Activated CD4-positive, alpha-beta T cell treated with anti-CD3 and anti-CD28 coated beads, Interleukin-2, amount 50 U/mL, for 1 hour (primary cell): ENCODE results near the gene SLC50A1.
"Not testable (repeated sequence)": the region's sequence is repeated elsewhere in the genome, so short reads cannot be mapped to it uniquely, and the experiment has no call there.

ENCODE experiments used
- DNase-seq: peaks from one replicate; pipeline ENCODE4 v3.0.0-alpha.2; 2020

The SLC50A1 gene

DNA sequence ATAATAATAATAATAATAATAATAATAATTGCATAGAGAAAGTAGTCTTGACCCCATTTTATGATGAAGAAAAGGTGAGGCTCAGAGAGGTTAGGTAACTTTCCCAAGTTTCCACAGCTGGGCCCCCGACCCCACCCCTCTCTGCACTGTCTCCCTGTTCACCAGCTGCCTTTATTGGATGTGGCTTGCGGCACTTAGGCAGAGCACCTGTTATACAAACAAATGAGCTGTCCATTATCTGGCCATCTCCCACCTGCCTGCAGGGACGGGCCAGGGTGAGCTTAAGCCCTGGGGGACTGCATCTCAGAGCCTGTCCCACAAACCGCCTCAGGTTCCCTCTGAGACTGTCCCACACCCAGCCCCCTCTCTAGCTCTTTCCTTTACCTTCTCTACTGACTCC is 18.0 kb upstream of the SLC50A1 start:
- DNase-seq = no peak

DNA sequence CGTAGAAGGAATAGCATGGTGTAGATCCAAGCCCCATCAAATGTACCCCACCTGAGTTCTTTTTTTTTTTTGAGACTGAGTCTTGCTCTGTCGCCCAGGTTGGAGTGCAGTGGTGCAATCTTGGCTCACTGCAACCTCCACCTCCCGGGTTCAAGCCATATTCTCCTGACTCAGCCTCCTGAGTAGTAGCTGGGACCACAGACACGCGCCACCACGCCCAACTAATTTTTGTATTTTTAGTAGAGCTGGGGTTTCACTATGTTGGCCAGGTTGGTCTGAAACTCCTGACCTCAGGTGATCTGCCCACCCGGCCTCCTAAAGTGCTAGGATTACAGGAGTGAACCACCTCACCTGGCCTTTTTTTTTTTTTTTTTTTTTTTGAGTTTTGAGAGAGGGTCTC is 17.6 kb upstream of the SLC50A1 start:
- DNase-seq = not testable (repeated sequence)

DNA sequence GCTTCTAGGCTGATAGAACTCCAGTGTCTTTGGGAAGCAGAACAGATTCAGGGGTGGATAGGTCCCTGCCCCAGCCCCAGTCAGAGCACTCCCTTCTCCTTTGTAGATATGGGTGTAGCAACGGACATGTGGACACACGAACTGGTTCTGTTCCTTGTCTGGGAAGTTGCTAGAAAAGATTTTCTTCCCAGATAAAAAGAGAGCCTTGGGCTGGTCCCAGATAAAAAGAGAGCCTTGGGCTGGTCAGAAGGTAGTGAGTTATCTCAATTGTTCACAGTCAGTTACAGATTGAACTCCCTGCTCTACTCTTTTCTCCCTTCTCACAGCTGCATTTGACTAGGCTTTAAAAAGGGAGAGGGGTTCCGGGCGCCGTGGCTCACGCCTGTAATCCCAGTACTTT is 15.4 kb upstream of the SLC50A1 start:
- no peak for DNase-seq

DNA sequence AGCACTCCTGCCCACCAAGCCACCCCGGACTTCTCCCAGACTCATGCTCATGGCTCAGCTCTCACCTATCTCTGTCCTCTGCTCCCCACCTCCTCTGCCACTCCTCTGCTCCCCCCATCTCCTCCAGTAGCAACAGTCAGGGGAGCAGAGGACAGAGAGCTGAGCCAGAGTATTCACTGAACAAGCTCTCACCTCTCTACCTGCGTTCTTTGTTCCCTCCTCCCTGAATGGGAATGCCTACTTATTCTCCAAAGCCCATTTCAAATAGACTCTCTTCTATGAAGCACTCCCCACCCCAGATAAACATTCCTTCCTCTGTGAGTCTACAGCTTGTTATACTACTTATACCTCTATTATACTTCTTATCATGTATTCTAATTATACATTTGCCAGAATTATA is 14.4 kb upstream of the SLC50A1 start:
- DNase-seq = no peak

DNA sequence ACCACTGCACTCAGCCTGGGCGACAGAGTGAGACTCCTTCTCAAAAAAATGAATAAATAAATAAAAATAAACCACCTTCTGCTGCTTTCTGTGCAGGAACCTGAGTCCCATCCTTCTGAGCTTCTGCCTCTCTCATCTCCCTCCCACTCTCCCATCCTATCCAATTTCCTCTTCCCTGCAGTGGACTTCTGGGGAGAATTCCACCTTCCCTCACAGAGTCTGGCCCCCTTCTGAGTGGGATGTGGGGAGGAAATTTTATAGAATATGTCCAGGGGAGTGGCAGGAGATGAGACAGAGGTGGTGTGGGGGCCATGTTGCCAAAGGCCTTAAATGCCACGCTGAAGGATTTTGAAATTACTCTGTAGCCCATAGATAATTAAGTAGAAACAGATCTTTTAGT is 13.3 kb upstream of the SLC50A1 start:
- DNase-seq = no peak

DNA sequence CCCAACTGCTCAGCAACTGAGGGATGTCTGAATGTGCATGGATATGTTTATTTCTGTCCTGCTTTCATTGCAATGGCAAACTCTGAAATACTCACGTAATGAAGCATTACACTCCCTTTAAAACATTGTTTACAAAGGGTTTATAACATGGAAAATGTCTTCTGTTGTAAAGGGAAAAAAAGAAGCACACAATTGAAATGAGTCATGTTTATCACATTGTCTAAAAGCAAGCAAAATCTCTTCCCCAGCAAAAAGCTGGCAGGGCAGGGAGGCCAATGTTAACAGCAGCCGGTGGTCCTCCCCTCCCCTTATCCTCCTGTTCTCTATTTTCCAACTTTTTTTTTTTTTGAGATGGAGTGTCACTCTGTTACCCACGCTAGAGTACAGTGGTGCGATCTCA is 11.9 kb upstream of the SLC50A1 start:
- no peak for DNase-seq

DNA sequence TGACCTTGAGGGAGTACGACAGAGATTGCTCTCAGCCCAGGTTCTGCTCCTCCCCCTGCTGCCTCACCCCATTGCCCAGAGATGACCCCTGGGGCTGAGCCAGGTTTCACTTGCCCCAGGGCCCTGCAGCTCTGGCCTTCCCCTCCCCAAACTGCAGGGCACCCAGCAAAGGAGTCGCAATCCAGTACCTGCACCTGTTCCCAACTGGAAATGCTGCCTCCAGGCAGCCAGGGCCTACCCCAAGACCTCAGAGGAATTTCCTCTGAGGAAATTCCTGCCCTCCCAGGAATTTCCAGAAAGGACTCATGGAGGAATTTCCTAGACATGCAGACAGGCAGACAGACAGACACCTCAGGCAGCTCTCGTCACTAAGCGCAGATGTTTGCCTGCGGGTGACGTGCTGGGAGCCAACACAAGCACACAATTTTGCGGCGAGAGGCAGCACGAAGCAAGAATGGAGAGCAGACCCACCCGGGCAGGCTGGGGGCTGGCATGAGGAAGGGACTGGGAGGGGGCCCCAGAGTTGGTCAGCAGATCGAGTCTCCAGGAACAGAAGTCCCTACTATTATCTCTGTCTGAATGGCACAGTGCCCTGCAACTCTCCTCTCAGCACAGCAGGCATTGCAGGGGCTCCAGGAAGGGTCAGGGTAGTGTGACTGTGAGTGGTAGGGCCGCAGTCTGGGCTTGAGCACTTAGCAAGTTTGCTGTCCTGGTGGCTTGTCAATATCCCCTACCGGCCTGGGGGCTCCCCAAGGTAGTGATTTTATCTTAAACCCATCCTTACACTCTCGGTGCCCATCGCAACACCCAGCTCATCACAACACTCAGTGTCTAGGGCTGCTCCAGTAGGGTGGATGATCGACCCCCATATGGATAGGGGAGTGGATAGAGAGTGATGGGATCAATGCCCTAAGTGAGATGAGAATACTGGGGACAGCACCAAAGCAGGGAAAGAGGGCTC is 10.9 kb upstream of the SLC50A1 start:
- DNase-seq = no peak

DNA sequence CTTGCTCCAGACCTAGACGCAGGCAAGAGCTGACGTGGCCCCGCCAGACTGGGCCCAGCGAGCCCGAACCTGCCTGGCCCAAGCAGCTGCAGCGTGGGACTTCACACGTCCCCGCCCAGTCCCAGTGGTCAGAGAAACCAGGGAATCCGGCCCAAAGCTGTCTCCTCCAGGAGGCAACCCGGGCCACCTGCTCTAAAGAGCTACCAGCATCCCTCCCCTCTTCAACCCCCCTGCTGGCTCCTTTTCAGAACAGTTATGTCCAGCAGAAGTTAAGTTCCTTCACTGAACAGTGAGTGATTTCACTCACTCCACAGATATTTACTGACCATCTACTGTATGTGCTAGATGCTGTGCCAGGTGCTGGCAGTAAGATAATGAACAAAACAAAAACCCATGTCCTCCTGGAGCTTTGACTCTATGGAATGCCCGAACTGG is 10.1 kb upstream of the SLC50A1 start:
- DNase-seq = no peak

DNA sequence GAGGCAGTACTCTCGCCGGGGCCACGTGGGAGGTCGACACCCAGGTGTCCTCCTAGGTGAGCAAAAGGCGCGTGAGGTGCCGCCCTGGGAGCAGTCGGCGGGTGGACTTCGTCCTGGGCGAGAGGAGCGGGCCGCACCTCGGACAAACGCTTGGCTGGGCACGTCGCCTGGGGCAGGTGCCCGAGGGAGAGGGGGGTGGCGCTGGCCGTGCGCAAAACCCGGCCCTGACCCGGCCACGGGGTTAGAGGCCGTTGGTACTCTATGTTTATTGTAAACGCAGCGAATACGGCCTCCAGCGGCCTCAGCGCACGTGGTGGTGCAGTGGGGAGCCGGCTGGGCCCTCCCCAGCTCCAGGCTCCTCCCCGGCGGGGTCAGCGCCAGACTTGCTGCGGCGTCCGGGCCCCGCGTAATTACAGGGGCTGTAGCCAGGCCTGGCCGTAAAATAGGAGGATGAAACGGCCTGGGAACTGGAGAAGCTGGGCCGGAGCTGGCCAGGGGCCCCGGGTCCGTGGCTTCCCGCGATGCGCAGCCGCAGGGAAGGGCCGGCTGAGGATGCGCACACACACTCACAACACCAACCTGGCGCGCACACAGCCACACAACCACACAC is 9.6 kb upstream of the SLC50A1 start:
- no peak for DNase-seq

DNA sequence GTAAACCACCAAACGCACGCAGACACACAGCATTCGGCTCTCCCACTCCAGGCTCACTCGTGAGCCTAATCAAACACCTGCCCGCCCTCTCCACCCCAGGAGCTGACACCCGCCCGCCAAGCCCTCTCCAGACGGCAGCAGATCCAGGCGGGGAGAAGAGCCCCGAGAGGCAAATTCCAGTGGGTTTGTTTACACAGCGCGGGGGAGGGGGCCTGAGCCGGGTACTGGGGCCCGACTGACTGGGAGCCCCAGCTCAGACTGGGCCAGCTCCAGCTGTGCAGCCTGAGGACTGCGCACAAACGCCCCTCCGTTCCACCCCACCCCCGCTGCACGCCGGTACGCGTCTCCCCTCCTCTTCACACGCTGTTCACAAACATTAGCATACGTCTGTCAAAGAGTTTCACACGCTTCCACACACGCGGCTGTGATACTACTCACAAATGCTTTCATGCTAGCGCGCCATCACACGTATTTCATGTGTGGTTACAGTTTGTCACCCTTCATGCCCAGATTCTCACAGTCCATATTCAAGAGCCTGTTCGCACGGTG is 9.0 kb upstream of the SLC50A1 start:
- peak; percentile 32 for DNase-seq

DNA sequence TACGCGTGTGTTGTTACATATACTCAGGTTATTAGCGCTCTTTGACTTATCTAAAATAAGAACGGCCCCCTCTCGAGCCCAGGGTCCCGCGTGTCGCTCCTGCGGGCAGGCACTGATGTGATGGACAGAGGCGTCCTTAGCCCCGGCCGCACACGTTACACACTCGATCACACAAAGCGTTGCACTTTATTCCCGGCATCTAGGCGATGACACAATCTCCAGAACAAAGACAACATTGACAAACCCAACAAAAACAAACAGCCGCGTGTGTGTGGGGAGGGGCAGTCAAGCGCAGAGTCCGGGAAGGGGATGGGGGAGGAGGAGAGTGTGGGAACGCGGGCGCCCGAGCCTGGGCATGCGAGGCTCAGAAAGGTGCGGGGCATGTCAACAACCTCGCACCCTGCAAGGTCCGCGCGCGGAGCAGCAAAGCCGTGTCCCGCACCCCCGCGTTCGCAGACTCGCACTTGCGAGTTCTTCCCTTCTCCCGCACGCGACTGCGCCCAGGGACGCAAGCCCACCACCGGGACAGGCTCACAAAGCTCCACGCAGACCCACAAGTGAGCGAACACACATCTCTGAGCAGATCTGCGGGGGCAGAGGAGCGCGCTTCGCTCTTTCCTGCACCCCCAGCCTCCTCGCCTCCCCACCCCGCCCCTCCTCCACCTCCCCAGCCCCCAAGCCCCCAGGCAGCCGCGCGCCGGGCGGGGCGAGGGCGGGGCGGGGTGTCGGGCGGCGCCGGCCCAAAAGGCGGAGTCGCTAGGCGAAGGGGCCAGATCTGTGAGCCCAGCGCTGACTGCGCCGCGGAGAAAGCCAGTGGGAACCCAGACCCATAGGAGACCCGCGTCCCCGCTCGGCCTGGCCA is 8.3 kb upstream of the SLC50A1 start, which contains the start of gene EFNA1:
Gene EFNA1 (plus strand): TSS at position 772 of the 862 bp plus-strand sequence. CDS start 102 bp downstream, outside the sequence.
- peak; percentile 35 for DNase-seq

DNA sequence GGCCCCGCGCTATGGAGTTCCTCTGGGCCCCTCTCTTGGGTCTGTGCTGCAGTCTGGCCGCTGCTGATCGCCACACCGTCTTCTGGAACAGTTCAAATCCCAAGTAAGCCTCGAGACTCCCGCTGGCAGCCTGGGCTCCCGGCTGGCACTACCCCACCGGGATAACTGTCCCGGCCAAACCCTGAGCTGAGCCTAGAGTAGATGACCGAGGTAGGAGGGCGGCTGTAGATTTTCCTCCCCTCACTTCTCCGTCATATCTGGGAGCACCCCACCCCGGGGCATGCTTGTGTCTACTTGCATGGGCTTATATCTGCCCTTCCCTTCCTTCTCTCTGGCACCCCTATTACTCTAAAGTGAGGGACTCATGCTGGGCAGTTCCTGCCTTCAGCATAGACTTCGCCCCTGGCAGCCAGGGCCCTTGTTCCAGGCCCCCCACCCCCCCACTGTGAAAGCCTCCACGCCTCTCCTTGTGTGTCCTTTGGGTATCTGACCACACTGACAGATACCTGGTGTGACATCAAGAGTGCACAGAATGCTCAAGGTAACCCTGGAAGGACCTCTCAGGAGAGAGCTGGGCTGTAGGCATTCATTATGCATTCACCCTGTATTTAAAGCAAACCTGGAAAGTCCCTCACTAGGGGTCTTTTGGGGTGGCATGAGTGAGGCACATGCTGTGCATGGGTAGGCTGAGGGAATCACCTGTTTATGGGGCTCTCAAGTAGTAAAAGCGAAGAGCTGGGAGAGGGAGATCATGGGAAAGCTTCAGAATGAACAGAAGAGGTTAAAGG is 7.5 kb upstream of the SLC50A1 start:
- DNase-seq = no peak

DNA sequence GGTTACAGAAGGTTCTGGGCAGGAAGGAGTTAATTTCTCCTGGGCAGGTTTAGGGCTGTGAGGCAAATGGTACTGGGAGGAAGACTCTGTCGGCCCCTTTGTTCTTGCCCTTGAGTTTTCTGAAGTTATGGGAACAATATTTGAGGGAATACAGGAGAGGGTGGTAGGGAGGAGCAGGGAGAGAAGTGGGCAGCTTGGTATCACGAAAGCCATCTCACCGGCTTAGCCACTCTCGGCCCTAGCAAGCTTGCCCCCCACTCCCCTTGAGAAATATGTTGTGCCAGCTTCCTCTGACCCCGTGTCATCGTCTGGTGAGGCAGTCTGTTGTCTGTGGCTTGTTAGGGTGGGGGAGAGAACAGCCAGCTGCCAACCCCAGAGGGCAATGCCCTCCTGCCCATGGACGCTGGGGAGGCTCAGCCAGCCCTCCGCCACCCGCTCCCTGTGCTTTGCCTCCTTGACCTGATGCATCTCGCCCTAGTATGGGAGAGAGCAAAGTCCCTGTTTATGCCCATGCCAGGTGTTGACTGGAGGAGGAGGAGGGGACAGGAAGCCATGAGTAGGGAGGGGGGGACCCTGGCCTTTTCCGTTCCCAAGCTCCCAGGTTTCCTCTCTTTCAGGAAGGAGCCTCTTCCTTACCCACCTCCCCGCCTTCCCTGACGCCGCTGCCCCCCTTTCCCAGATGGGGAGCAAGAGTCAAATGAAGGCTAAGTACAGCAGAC is 6.7 kb upstream of the SLC50A1 start:
- no peak for DNase-seq

DNA sequence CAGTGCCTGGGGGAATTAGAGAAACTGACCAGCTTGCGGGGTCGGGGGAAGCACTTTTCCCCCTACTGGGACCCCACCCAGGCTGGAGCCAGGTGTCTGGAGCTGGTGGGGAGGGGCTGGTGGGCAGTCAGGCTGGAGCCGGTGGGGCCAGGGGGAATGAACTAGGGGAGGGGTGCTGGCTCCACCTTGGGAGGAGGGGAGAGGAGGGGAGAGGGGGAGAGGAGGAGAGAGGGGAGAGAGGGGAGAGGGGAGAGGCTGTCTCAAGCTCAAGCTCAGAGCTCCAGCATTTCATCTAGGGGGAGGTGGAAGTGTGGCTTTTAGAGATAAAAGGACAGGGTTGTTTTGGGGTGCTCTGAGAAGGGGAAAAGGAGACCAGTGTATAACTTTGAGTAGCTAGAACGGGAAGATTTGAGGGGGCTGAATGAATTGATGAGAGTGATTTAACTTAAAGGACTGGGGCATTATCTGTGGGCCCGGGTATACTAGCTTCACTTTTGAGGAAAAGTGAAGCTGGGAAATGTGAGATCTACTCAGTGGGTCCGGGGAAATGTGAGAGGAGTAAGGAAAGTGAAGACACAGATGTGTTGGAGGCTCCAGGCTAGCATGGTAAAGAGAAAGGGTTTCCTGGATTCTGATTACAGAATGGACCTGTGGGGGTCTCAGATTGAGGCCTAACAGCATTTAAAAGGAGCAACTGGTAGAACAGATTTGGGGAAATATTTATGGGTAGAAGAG is 5.2 kb upstream of the SLC50A1 start:
- DNase-seq = no peak

DNA sequence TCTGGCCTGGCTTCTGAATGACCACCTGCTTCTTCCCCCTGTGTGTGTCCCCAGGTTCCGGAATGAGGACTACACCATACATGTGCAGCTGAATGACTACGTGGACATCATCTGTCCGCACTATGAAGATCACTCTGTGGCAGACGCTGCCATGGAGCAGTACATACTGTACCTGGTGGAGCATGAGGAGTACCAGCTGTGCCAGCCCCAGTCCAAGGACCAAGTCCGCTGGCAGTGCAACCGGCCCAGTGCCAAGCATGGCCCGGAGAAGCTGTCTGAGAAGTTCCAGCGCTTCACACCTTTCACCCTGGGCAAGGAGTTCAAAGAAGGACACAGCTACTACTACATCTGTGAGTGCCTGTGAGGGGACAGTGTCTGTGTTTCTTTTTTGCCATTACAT is 4.4 kb upstream of the SLC50A1 start:
- DNase-seq = no peak

DNA sequence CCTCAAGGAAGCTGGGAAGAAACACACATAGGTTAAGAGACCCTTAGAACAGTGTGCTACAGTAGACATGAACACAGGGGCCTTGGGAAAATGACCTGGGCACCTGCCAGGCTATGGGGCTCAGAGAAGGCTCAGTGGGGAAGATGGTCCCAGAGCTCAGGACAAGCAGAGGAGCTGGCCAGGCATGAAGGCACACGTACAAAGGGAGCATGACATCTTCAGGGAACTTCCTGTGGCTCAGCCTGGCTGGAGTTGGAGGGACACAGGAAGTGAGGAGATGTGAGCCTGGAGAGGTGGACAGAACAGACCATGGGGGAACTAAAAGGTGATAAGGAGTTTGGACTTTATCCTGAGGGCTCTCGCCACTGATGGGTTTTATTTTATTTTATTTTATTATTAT is 3.8 kb upstream of the SLC50A1 start:
- DNase-seq = no peak

DNA sequence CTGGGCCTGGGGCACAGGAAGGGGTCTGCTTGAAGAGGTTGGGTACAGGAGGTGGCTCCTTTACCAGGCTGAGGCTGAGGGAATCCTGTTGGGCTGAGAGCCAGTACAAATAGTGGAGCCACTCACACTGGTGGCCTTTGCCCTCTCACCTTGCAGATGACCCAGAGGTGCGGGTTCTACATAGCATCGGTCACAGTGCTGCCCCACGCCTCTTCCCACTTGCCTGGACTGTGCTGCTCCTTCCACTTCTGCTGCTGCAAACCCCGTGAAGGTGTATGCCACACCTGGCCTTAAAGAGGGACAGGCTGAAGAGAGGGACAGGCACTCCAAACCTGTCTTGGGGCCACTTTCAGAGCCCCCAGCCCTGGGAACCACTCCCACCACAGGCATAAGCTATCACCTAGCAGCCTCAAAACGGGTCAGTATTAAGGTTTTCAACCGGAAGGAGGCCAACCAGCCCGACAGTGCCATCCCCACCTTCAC is 1.8 kb upstream of the SLC50A1 start:
- DNase-seq = no peak

DNA sequence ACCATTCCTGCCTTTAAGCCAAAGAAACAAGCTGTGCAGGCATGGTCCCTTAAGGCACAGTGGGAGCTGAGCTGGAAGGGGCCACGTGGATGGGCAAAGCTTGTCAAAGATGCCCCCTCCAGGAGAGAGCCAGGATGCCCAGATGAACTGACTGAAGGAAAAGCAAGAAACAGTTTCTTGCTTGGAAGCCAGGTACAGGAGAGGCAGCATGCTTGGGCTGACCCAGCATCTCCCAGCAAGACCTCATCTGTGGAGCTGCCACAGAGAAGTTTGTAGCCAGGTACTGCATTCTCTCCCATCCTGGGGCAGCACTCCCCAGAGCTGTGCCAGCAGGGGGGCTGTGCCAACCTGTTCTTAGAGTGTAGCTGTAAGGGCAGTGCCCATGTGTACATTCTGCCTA is 1.3 kb upstream of the SLC50A1 start:
- DNase-seq = no peak

DNA sequence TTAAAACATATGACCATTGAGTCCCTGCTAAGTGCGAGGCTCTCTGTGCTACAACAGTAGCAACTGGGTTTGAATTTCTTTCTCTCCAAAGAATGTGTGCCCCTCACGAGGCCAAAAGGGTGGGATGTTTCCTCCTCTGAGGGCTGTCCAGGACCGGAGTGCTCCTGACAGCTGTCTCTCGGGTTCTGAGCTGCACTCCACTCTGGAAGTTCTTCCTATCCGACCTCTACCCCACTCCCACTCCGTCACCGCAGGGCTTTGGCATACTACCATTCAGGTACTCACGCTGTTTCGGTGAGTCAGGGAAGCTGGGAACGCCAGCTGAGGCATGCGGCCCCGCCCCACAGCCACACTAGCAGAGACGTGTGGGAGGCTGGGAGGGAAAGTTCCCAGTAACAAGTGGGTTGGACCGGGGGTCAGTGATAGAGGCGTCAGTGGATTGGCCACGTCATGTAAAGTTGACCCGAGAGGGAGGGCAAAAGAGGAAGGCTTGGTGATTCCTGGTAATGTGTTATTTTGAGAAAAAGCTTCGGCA is 705 bp upstream of the SLC50A1 start:
- DNase-seq = peak; percentile 34

DNA sequence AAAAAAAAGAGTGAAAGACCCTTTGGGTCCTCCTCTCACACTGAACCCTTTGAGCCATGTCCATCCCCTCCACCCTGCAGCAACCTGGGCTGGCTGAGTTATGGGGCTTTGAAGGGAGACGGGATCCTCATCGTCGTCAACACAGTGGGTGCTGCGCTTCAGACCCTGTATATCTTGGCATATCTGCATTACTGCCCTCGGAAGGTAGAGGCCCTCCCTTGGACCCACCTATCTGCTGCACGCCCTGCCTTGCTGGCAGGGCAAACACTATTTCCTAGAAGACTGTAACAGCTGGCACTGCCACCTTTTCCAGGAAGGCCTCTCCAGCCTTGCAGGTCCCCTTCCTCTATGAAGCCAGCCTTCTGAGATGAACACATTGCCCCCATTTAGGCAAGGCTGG is 1.1 kb downstream of the SLC50A1 start:
- DNase-seq = no peak
